Measurements from ENCODE around the gene PCDHB16. TPM values are rescaled to one million over a fixed set of nuclear protein-coding genes. Genes with fewer than 3 reads are reported as not detected.

PCDHB16 gene
- total RNA-seq, 1 donor from 2014 or later, result 10.8 TPM

- no peak overlapping the region for H3K4me3 Mint-ChIP-seq (ENCODE audit: unreplicated experiment)
- peaks cover 43% of the 10 kb centered on the region for H3K9me3 Mint-ChIP-seq (ENCODE audit: unreplicated experiment)
- no peaks in the 10 kb centered on the region for H3K27me3 Mint-ChIP-seq (ENCODE audit: unreplicated experiment)
- H3K27ac Mint-ChIP-seq (ENCODE audit: unreplicated experiment), result no peak overlapping the region
- no peaks in the 10 kb centered on the region for H3K4me1 Mint-ChIP-seq (ENCODE audit: unreplicated experiment)
- no peak for DNase-seq (ENCODE audit: extremely low spot score, unreplicated experiment)
- TF ChIP-seq CTCF (IDR thresholded peaks at IDR 0.05), result no peak
- H3K36me3 Mint-ChIP-seq (ENCODE audit: unreplicated experiment), result peaks cover 14% of the 10 kb centered on the region
These were observed 52.0 kb downstream of the PCDHB16 start for GRCh38 chr5:141234109-141234667.

Other genes with a start within 250 kb of the PCDHB16 start
- 2.3 and 3.0 TPM in 2 replicates for gene PCDHAC2, start 215.9 kb upstream of the PCDHB16 start, total RNA-seq
- gene PCDHB1, start 131.0 kb upstream of the PCDHB16 start, total RNA-seq, result 0.03 and 0.05 TPM in 2 replicates
- 91.5 and 92.7 TPM in 2 replicates for gene PCDHB2, start 87.8 kb upstream of the PCDHB16 start, total RNA-seq
- 8.8 and 11.1 TPM in 2 replicates for gene PCDHB3, start 81.9 kb upstream of the PCDHB16 start, total RNA-seq
- 2.9 and 4.1 TPM in 2 replicates for gene PCDHB4, start 60.6 kb upstream of the PCDHB16 start, total RNA-seq
- 6.4 and 7.5 TPM in 2 replicates for gene PCDHB5, start 47.2 kb upstream of the PCDHB16 start, total RNA-seq
- 1.4 and 1.6 TPM in 2 replicates for gene PCDHB6, start 32.3 kb upstream of the PCDHB16 start, total RNA-seq
- gene PCDHB7, start 9.7 kb upstream of the PCDHB16 start, total RNA-seq, result 1.1 and 1.2 TPM in 2 replicates
- gene PCDHB8, start 4.6 kb upstream of the PCDHB16 start, total RNA-seq, result 0.81 and 1.1 TPM in 2 replicates
- 3.4 and 4.3 TPM in 2 replicates for gene PCDHB9, start 4.8 kb downstream of the PCDHB16 start, total RNA-seq
- gene PCDHB10, start 10.0 kb downstream of the PCDHB16 start, total RNA-seq, result 7.8 and 8.2 TPM in 2 replicates
- 1.9 and 2.4 TPM in 2 replicates for gene PCDHB11, start 17.2 kb downstream of the PCDHB16 start, total RNA-seq
- gene PCDHB12, start 26.3 kb downstream of the PCDHB16 start, total RNA-seq, result 1.9 and 2.2 TPM in 2 replicates
- 2.2 and 2.4 TPM in 2 replicates for gene PCDHB13, start 31.5 kb downstream of the PCDHB16 start, total RNA-seq
- 8.8 and 9.0 TPM in 2 replicates for gene PCDHB14, start 41.0 kb downstream of the PCDHB16 start, total RNA-seq
- 4.3 and 4.4 TPM in 2 replicates for gene PCDHB15, start 63.0 kb downstream of the PCDHB16 start, total RNA-seq
- 0.50 and 0.81 TPM in 2 replicates for gene SLC25A2, start 121.7 kb downstream of the PCDHB16 start, total RNA-seq
- 78.7 and 83.8 TPM in 2 replicates for gene TAF7, start 138.4 kb downstream of the PCDHB16 start, total RNA-seq
- gene PCDHGA1, start 148.1 kb downstream of the PCDHB16 start, total RNA-seq, result 0.13 TPM in 1 of 2 replicates, not detected in the other
- gene PCDHGA2, start 156.4 kb downstream of the PCDHB16 start, total RNA-seq, result 0.21 TPM in 1 of 2 replicates, not detected in the other
- gene PCDHGA3, start 161.4 kb downstream of the PCDHB16 start, total RNA-seq, result not detected in 2 replicates
- gene PCDHGB1, start 167.7 kb downstream of the PCDHB16 start, total RNA-seq, result 1.4 and 1.8 TPM in 2 replicates
- gene PCDHGA4, start 172.6 kb downstream of the PCDHB16 start, total RNA-seq, result 0.27 and 0.47 TPM in 2 replicates
- 0.50 and 0.59 TPM in 2 replicates for gene PCDHGB2, start 177.6 kb downstream of the PCDHB16 start, total RNA-seq
- gene PCDHGA5, start 181.8 kb downstream of the PCDHB16 start, total RNA-seq, result 0.13 and 0.16 TPM in 2 replicates
- 0.19 and 0.29 TPM in 2 replicates for gene PCDHGB3, start 187.9 kb downstream of the PCDHB16 start, total RNA-seq
- 0.18 and 0.21 TPM in 2 replicates for gene PCDHGA6, start 191.5 kb downstream of the PCDHB16 start, total RNA-seq
- gene PCDHGA7, start 200.4 kb downstream of the PCDHB16 start, total RNA-seq, result 0.11 TPM in 1 of 2 replicates, not detected in the other
- 10.8 and 11.9 TPM in 2 replicates for gene PCDHGB4, start 205.3 kb downstream of the PCDHB16 start, total RNA-seq
- 0.34 and 0.51 TPM in 2 replicates for gene PCDHGA8, start 210.2 kb downstream of the PCDHB16 start, total RNA-seq
- 0.97 and 1.3 TPM in 2 replicates for gene PCDHGB5, start 215.6 kb downstream of the PCDHB16 start, total RNA-seq
- 1.6 and 1.9 TPM in 2 replicates for gene PCDHGA9, start 220.4 kb downstream of the PCDHB16 start, total RNA-seq
- gene PCDHGB6, start 225.6 kb downstream of the PCDHB16 start, total RNA-seq, result 70.2 and 71.5 TPM in 2 replicates
- 22.4 and 24.0 TPM in 2 replicates for gene PCDHGA10, start 230.6 kb downstream of the PCDHB16 start, total RNA-seq
- 6.2 and 8.8 TPM in 2 replicates for gene PCDHGB7, start 235.3 kb downstream of the PCDHB16 start, total RNA-seq
- 1.9 and 2.2 TPM in 2 replicates for gene PCDHGA11, start 238.7 kb downstream of the PCDHB16 start, total RNA-seq
- gene PCDHGA12, start 248.1 kb downstream of the PCDHB16 start, total RNA-seq, result 2.0 and 2.1 TPM in 2 replicates

Measured in osteocyte (in vitro differentiated cells).